Neural progenitor cell (in vitro differentiated cells): ENCODE results near the gene ASF1A. TPM values are rescaled to one million over a fixed set of nuclear protein-coding genes. Genes with fewer than 3 reads are reported as not detected.

Experiments used
- DNase-seq: peaks from one replicate; pipeline ENCODE4 v3.0.0-alpha.2; 2016; ENCODE audit warnings: low spot score
- H2AFZ ChIP-seq: fragments of 200-600 bp; sonication (generic); replicated peaks from 2 replicates; pipeline ENCODE4 v1.6.1; 2016; ENCODE audit warnings: antibody characterized with exemption
- H3F3A ChIP-seq: fragments of 200-600 bp; sonication (generic); 2 replicates; pipeline ENCODE4 v1.6.1; 2016; ENCODE audit warnings: antibody characterized with exemption, low read depth
- H3K27ac ChIP-seq: fragments of 200-600 bp; sonication (generic); 2 replicates; pipeline ENCODE4 v1.5.1; 2016; ENCODE audit warnings: mild to moderate bottlenecking
- H3K27me3 ChIP-seq: fragments of 200-600 bp; sonication (generic); 2 replicates; pipeline ENCODE4 v1.6.1; 2016; ENCODE audit warnings: mild to moderate bottlenecking, moderate library complexity
- H3K36me3 ChIP-seq: fragments of 200-600 bp; sonication (generic); 2 replicates; pipeline ENCODE4 v1.5.1; 2016
- H3K4me1 ChIP-seq: fragments of 200-600 bp; sonication (generic); 2 replicates; pipeline ENCODE4 v1.6.1; 2016; ENCODE audit warnings: mixed run types
- H3K4me2 ChIP-seq: fragments of 200-600 bp; sonication (generic); 2 replicates; pipeline ENCODE4 v1.6.1; 2016
- H3K4me3 ChIP-seq: fragments of 200-600 bp; sonication (generic); 2 replicates; pipeline ENCODE4 v1.5.1; 2016
- H3K79me2 ChIP-seq: fragments of 200-600 bp; sonication (generic); 2 replicates; pipeline ENCODE4 v1.6.1; 2016; ENCODE audit warnings: low read depth
- H3K9ac ChIP-seq: fragments of 200-600 bp; sonication (generic); 2 replicates; pipeline ENCODE4 v1.6.1; 2016
- H3K9me3 ChIP-seq: fragments of 200-600 bp; sonication (generic); 2 replicates; pipeline ENCODE4 v1.5.1; 2016; ENCODE audit warnings: low read depth
- H4K20me1 ChIP-seq: fragments of 200-600 bp; sonication (generic); 2 replicates; pipeline ENCODE4 v1.6.1; 2016; ENCODE audit warnings: low read depth
- H3K27ac Mint-ChIP-seq: 3 replicates; pipeline ENCODE4 v1.8.0; 2021; ENCODE audit warnings: mixed read lengths
- H3K27me3 Mint-ChIP-seq: 2 replicates; pipeline ENCODE4 v1.8.0; 2022; ENCODE audit warnings: low read depth, mild to moderate bottlenecking, inconsistent platforms, moderate library complexity, mixed read lengths; ENCODE audit not compliant: insufficient read depth
- H3K36me3 Mint-ChIP-seq: 3 replicates; pipeline ENCODE4 v1.8.0; 2021; ENCODE audit warnings: mixed read lengths
- H3K4me1 Mint-ChIP-seq: 3 replicates; pipeline ENCODE4 v1.8.0; 2021; ENCODE audit warnings: mixed read lengths
- H3K4me3 Mint-ChIP-seq: 3 replicates; pipeline ENCODE4 v1.8.0; 2021; ENCODE audit warnings: mild to moderate bottlenecking, moderate library complexity, mixed read lengths
- H3K9me3 Mint-ChIP-seq: 3 replicates; pipeline ENCODE4 v1.8.0; 2020; ENCODE audit warnings: mixed read lengths
- CTCF ChIP-seq: fragments of 200-600 bp; sonication (generic); IDR thresholded peaks from 2 replicates; pipeline ENCODE4 v1.5.1; 2017; ENCODE audit warnings: antibody characterized with exemption, mild to moderate bottlenecking
- EZH2 ChIP-seq: fragments of 200-600 bp; sonication (generic); IDR thresholded peaks from 2 replicates; pipeline ENCODE4 v1.6.1; 2017; ENCODE audit warnings: antibody characterized with exemption, mild to moderate bottlenecking, moderate library complexity
- EZH2phosphoT487 ChIP-seq: fragments of 200-600 bp; sonication (generic); IDR thresholded peaks from 2 replicates; pipeline ENCODE4 v1.6.1; 2017; ENCODE audit warnings: antibody characterized with exemption
- total RNA-seq: library from RNA; depleted of rRNA; stranded (reverse); fragments of >200 nt; gene quantifications from 2 replicates; pipeline ENCODE4 v1.2.3, GENCODE V29; 2015; ENCODE audit warnings: low replicate concordance

ASF1A gene
- total RNA-seq, 1 donor from 2014 or later, result 54.8 TPM

- no peak overlapping the region for H3K4me2 ChIP-seq
- H3K9me3 ChIP-seq, result no peaks in the 10 kb centered on the region
- Mint-ChIP-seq H3K27me3 (peaks cover 4% of the 10 kb centered on the region), H3K9me3 (no peaks in the 10 kb centered on the region), H3K4me3 (no peak overlapping the region), H3K4me1 (peaks cover 14% of the 10 kb centered on the region), H3K27ac (no peak overlapping the region), H3K36me3 (peaks cover 21% of the 10 kb centered on the region)
- H3K27me3 ChIP-seq, result no peaks in the 10 kb centered on the region
- no peak overlapping the region for H2AFZ ChIP-seq
- no peak for DNase-seq
- H3K9ac ChIP-seq, result no peak overlapping the region
- H3F3A ChIP-seq, result peaks cover 10% of the 10 kb centered on the region
- H4K20me1 ChIP-seq, result peaks cover 3% of the 10 kb centered on the region
- H3K27ac ChIP-seq, result no peak overlapping the region
- H3K4me3 ChIP-seq, result no peak overlapping the region
- peaks cover 7% of the 10 kb centered on the region for H3K36me3 ChIP-seq
- no peak for TF ChIP-seq EZH2
- no peak for TF ChIP-seq EZH2phosphoT487
- no peak for TF ChIP-seq CTCF
- peaks cover 4% of the 10 kb centered on the region for H3K4me1 ChIP-seq
- H3K79me2 ChIP-seq, result peaks cover 19% of the 10 kb centered on the region
Observed at GRCh38 chr6:118930680-118931079, 36.7 kb downstream of the ASF1A start.

GRCh38 chr6:118931436-118931835, 37.5 kb downstream of the ASF1A start:
- Histone ChIP-seq H3K36me3 (peaks cover 2% of the 10 kb centered on the region), H3K27me3 (no peaks in the 10 kb centered on the region), H3K4me2 (no peak overlapping the region), H3K9ac (no peak overlapping the region), H3K4me3 (no peak overlapping the region), H3K79me2 (peaks cover 27% of the 10 kb centered on the region), H4K20me1 (peaks cover 3% of the 10 kb centered on the region), H3K27ac (no peak overlapping the region), H3K4me1 (peaks cover 7% of the 10 kb centered on the region), H2AFZ (no peak overlapping the region), H3F3A (peaks cover 11% of the 10 kb centered on the region), H3K9me3 (no peaks in the 10 kb centered on the region)
- H3K4me3 Mint-ChIP-seq, result no peak overlapping the region
- DNase-seq, result no peak
- peaks cover 2% of the 10 kb centered on the region for H3K9me3 Mint-ChIP-seq
- peaks cover 18% of the 10 kb centered on the region for H3K36me3 Mint-ChIP-seq
- TF ChIP-seq EZH2 (no peak), CTCF (no peak), EZH2phosphoT487 (no peak)
- H3K27ac Mint-ChIP-seq, result no peak overlapping the region
- H3K27me3 Mint-ChIP-seq, result peaks cover 4% of the 10 kb centered on the region
- peaks cover 18% of the 10 kb centered on the region for H3K4me1 Mint-ChIP-seq

- H3K4me3 ChIP-seq, result no peak overlapping the region
- H2AFZ ChIP-seq, result no peak overlapping the region
- H3K9me3 ChIP-seq, result no peaks in the 10 kb centered on the region
- H3K36me3 Mint-ChIP-seq, result peaks cover 20% of the 10 kb centered on the region
- H3K4me2 ChIP-seq, result no peak overlapping the region
- DNase-seq, result no peak
- H4K20me1 ChIP-seq, result peaks cover 3% of the 10 kb centered on the region
- TF ChIP-seq CTCF (no peak), EZH2phosphoT487 (no peak), EZH2 (no peak)
- H3K27me3 ChIP-seq, result no peaks in the 10 kb centered on the region
- H3K36me3 ChIP-seq, result no peaks in the 10 kb centered on the region
- peaks cover 11% of the 10 kb centered on the region for H3F3A ChIP-seq
- H3K4me1 Mint-ChIP-seq, result peaks cover 18% of the 10 kb centered on the region
- no peak overlapping the region for H3K27ac ChIP-seq
- H3K9ac ChIP-seq, result no peak overlapping the region
- peaks cover 35% of the 10 kb centered on the region for H3K79me2 ChIP-seq
- H3K4me1 ChIP-seq, result peaks cover 7% of the 10 kb centered on the region
- H3K4me3 Mint-ChIP-seq, result no peak overlapping the region
- H3K27ac Mint-ChIP-seq, result no peak overlapping the region
- peaks cover 9% of the 10 kb centered on the region for H3K9me3 Mint-ChIP-seq
- H3K27me3 Mint-ChIP-seq, result peaks cover 4% of the 10 kb centered on the region
Observed at GRCh38 chr6:118932421-118932820, 38.5 kb downstream of the ASF1A start.
